ENCODE data around the gene BTBD9.

- TF ChIP-seq POLR2A (IDR thresholded peaks at IDR 0.05) (no peak), CTCF (IDR thresholded peaks at IDR 0.05) (no peak)
Observed at GRCh38 chr6:38687043-38687353, 47.3 kb upstream of the BTBD9 start.

All from vagina (tissue), 2 donors.